ENCODE data around the gene ULK4.

- TF ChIP-seq ZNF404 (tag by site-specific recombination; IDR thresholded peaks at IDR 0.05) (no peak), GFI1B (tag by site-specific recombination; IDR thresholded peaks at IDR 0.05) (no peak), ZFP37 (tag by site-specific recombination; IDR thresholded peaks at IDR 0.05) (no peak), CTCF (tag by site-specific recombination; IDR thresholded peaks at IDR 0.05) (no peak), ZNF274 (IDR thresholded peaks at IDR 0.05; ENCODE audit: low read length) (no peak), ZNF274 (tag by site-specific recombination; IDR thresholded peaks at IDR 0.05; ENCODE audit: borderline replicate concordance) (no peak), ZNF670 (tag by site-specific recombination; IDR thresholded peaks at IDR 0.05; ENCODE audit: low read depth) (no peak), ZNF248 (tag by site-specific recombination; IDR thresholded peaks at IDR 0.05) (no peak), ZBTB21 (tag by site-specific recombination; IDR thresholded peaks at IDR 0.05) (no peak), ATF2 (tag by site-specific recombination; IDR thresholded peaks at IDR 0.05; ENCODE audit: low read depth) (no peak), HOXD13 (CRISPR knock-in tag; IDR thresholded peaks at IDR 0.05; ENCODE audit: borderline replicate concordance) (no peak), ZNF354C (tag by site-specific recombination; IDR thresholded peaks at IDR 0.05; ENCODE audit: borderline replicate concordance, low read depth) (no peak), ZNF747 (tag by site-specific recombination; IDR thresholded peaks at IDR 0.05) (no peak)
Measured at GRCh38 chr3:41200669-41201021, 761.3 kb downstream of the ULK4 start.
